ENCODE results near the gene NEXMIF. TPM values are rescaled to one million over a fixed set of nuclear protein-coding genes. Genes with fewer than 3 reads are reported as not detected.
"Not testable (repeated sequence)": the region's sequence is repeated elsewhere in the genome, so short reads cannot be mapped to it uniquely, and the experiment has no call there.

Gene NEXMIF
- 1 to 10 TPM; 2.1 to 3.2 (median 2.2) TPM for polyA plus RNA-seq (ENCODE audit: insufficient read length in 3 of 3)
- long read RNA-seq, donor 1 = 0 reads
- long read RNA-seq, donor 2 = 0 reads
- long read RNA-seq, donor 3 = 0 reads
- long read RNA-seq, donor 4 = 0 reads
- long read RNA-seq, donor 5 = 0 reads
- long read RNA-seq, donor 6 = 0 reads
- long read RNA-seq, donor 7, full-length matches to known transcripts = 1 of 1 reads
- long read RNA-seq, donor 7, partial matches to known transcripts = 0 of 1 reads
- long read RNA-seq, donor 7, other reads (novel, unspliced or antisense) = 0 of 1 reads
- long read RNA-seq, donor 8 = 0 reads
- long read RNA-seq, donor 9 = 0 reads
- long read RNA-seq, donor 10 = 0 reads
- long read RNA-seq, donor 11 = 0 reads
- long read RNA-seq, donor 12 = 0 reads
- long read RNA-seq, donor 13 = 0 reads
- long read RNA-seq, donor 14, full-length matches to known transcripts = 1 of 1 reads
- long read RNA-seq, donor 14, partial matches to known transcripts = 0 of 1 reads
- long read RNA-seq, donor 14, other reads (novel, unspliced or antisense) = 0 of 1 reads
- long read RNA-seq, donor 15, full-length matches to known transcripts = 1 of 1 reads
- long read RNA-seq, donor 15, partial matches to known transcripts = 0 of 1 reads
- long read RNA-seq, donor 15, other reads (novel, unspliced or antisense) = 0 of 1 reads
- long read RNA-seq, donor 16, full-length matches to known transcripts = 1 of 1 reads
- long read RNA-seq, donor 16, partial matches to known transcripts = 0 of 1 reads
- long read RNA-seq, donor 16, other reads (novel, unspliced or antisense) = 0 of 1 reads

DNA sequence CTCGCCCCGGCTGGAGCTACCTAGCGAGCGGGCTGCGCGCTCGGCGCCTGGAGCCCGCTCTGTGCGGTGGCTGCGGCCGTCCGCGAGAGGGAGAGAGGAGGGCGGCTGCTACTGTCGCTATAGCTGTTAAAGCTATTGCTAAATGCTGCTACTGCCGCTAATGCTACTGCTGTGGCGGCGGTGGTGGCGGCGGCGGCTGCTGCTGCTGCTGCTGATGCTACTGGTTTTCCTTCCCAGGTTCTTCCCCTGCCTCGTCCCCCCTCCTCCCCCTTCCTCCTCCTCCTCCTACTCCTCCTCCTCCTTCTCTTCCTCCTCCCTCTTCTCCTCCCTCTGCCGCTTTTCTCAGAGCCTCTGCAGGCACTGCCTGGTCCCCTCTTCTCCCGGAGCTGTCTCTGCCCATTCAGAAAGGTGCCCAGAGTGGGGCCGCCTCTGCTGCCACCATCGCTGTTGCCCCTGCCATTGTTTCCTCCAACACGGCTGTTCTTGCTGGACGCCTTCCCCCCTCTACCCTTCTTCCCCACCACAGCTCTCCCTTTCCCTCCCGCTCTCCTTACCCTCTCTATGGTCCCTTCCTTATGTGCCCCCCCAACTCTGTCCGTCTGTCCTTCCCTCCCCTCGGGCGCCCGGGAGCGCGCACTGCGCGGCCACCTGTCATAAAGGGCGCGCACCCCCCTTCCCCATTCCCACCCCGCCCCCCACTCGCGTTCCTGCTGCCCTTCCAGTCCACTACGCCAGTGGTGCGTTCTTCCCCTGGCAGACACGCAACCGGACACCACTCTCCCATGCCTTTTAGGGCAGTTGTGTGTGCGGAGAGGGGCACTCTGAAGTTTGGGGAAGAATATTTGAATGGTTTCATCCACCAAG lies at the start of gene NEXMIF:
NEXMIF (minus strand) TSS at position 228 of the 864 bp plus-strand sequence.
- peak; percentile 28 for DNase-seq

DNA sequence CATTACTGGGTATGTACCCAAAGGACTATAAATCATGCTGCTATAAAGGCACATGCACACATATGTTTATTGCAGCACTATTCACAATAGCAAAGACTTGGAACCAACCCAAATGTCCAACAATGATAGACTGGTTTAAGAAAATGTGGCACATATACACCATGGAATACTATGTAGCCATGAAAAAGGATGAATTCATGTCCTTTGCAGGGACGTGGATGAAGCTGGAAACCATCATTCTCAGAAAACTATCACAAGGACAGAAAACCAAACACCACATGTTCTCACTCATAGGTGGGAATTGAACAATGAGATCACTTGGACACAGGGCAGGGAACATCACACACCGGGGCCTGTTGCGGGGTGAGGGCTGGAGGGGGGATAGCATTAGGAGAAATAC lies 36.7 kb upstream of the NEXMIF start:
- not testable (repeated sequence) for DNase-seq

DNA sequence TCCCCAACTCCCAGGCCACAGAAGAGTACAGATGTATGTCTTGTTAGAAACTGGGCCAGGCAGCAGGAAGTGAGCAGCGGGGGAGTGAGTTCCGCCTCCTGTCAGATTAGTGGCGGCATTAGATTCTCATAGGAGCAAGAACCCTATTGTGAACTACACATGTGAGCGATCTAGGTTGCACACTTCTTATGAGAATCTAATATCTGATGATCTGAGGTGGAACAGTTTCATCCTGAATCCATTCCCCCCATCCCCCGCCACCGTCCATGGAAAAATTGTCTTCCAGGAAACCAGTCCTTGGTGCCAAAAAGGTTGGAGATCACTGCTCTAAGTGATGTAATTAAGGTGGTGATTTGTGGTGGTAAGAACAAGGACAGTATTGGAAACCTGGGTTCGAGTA lies 24.5 kb upstream of the NEXMIF start:
- DNase-seq = no peak

DNA sequence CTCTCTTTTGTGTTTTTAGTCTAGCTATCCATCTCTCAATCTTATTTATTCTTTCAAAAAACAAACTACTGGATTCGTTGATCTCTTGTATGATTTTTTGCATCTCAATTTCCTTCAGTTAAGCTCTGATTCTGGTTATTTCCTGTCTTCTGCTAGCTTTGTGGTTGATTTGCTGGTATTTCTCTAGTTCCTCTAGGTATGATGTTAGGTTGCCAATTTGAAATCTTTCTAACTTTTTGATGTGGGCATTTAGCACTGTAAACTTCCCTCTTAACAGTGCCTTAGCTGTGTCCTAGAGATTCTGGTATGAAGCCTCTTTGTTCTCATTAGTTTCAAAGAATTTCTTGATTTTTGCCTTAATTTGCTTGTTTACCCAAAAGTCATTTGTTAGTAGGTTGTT lies 15.2 kb upstream of the NEXMIF start:
- no peak for DNase-seq

DNA sequence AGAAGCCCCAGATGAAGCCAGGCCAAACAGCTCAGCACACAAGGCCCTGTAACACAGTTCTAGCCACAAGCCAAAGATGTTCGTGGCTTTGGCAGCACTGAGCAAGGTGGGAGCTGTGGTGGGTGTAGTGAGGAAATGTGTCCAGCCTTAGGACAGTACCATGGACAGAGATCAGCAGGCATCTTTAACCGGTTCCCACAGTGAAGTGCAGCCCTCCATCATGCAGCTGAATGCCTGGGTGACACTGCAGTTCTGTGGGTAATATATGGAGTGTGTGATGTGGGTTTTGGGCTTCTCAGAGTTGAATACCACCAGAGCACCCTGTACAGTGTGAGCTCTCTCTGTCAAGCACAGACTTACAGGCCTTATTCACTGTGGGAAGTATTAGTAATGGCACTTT lies 6.0 kb upstream of the NEXMIF start:
- peak; percentile 23 for DNase-seq

DNA sequence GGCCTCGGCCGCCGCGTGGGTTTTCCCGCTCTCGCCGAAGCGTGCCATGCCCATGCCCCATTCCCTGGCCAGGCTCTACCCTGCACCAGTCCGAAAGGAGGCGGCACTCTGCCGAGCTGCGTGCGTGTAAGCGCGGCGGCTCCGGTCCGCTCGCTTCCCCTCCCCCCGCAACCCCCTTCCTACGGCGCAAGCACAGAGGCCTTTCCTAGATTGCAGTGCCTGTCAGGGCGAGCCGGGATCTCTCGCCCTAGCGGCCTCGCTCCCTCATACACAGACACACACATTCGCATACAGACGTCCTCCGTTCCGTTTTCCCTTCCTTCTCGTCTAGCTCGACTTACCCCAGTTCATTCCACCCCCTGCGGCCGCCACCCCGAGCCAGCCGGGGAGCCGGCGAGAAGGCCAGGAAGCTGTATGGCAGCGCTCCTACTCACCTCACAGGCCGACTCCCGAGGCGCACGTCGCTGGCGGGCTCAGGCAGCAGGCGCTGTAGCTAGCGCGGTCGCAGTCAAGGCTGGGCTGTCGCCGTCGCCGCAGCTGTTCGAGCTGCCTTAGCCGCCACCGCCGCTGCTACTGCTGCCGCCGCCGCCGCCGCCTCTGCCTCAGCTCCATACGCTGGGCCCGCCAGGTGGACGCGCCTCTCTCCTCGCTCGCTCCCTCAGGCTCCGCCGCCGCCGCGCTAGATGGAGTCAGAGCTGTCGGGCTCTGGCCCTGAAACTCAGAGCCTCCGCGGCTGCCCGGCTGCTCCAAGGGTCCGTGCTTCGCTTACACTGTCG lies 615 bp downstream of the NEXMIF start:
- peak; percentile 31 for DNase-seq

DNA sequence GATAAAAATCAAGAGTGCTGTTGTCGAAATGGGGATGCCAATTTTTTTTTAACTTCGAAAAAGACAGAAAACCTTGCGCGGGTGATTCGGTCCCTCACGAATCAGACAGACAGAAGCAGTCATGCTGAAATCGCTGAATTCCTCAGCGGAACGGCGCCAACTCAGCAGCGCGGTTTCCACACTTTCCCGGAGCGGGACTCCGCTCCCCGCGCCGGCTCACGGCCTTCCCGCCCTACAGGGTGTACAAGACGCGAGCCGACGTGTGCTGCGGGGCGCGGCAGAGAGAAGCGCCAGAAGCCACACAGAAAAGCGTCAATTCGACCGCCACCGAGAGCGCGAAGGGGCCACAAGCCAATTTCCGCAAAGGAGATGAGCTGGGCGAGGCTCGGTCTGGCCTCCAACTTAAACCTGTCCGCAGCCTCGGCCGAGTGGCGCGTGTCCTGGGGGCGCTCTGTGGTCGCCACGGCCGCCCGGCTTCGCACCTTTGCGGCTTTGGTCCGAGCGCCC lies 1.3 kb downstream of the NEXMIF start:
- DNase-seq = no peak

DNA sequence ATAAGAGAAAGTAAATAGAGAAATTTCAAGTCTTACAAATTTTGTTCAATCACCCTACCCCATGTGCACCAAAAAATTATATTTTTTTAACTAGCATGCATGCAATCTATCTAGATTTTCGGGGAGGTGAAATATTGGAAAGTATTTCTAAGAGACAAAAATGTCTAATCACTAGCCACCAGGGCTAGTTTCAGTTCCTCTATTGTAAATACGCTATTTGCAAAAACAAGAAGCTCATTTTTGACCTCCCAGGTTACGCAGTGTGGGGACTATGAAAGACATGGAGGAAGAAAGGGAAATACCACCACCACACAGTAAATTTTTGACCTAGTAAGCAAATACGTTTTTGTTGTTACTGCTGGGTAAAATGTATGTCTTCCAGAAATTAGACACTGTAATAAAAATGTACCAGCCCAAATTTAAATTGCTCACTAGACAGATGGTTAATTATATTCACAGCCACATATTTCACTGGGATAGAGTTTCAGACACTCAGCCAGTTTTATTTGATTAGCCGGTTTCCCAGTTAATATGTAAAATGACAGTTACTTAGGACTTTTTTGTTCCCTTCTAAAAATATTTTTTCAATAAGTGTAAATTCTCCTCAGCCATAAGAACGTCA lies 2.2 kb downstream of the NEXMIF start:
- no peak for DNase-seq

DNA sequence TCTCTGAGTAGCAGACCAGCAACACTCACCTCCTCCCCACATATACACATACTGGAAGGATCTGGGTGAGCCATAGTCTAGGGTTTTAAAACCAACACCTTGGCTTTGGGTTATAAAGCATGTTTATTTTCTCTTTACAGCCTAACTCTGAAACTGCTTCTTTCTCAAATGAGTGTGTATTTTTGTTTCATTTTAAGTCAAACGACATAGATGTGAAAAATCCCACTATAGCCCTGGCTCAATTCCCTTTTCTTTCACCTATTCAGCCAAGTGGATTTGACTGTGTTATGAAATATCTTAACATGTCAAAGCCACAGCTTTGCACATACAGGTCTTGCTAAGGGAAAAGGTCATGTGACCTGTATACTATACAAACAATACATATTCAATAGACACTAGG lies 13.8 kb downstream of the NEXMIF start:
- no peak for DNase-seq

DNA sequence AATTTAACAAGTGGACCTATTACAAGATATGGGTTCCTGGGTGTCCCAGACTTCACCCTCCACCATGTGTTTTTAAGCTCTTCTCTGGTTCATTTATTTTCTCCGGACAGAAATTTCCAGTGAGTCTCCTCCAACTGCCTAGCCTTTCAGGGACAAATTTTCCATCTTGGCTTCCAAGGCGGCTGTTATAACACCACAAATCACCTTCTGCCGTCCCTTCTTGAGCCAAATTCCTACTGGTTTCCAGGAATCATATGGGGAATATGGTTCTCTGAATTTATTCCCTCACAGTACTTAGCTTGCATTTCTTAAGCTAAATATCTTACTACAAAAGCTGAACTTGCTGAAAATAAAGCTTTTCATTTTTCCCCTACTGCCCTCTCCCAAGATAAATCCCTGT lies 18.8 kb downstream of the NEXMIF start:
- DNase-seq = no peak

DNA sequence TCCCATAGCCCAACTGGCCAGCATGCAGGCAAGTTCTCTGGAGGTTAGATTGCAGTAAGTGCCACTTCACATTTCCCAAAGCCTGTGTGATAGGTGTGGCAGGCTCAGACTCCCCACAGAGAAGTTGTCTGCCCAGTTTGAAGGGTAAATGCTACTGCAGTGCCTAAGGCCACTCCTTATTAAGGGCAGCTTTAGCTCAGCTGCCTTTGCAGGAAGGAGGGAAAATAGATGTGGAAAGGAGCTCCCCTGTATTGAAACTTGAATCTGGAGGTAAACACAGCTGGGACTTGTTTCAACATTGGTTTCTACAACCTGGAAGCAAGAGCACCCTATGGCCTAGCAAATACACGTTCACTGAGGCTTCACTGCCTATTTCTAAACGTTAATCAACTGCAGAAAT lies 22.4 kb downstream of the NEXMIF start:
- DNase-seq = no peak

DNA sequence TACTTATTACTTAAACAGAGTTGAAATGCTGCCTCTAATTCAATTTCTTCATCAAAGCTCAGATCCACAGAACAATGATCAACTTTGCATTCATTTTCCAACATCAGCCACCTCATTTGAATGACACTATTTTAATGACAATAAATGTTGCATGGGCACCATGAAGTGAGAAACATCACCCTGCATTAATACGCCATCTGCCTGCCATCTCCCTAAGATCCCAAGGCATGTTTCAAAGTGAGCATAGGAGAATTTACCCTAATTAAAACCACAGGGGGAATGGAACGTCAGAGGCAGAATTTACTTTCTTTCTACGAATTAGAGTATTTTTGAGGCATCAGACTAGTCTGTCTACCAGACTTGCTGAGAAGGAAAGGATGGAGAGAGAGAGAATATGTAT lies 32.7 kb downstream of the NEXMIF start:
- DNase-seq = no peak

DNA sequence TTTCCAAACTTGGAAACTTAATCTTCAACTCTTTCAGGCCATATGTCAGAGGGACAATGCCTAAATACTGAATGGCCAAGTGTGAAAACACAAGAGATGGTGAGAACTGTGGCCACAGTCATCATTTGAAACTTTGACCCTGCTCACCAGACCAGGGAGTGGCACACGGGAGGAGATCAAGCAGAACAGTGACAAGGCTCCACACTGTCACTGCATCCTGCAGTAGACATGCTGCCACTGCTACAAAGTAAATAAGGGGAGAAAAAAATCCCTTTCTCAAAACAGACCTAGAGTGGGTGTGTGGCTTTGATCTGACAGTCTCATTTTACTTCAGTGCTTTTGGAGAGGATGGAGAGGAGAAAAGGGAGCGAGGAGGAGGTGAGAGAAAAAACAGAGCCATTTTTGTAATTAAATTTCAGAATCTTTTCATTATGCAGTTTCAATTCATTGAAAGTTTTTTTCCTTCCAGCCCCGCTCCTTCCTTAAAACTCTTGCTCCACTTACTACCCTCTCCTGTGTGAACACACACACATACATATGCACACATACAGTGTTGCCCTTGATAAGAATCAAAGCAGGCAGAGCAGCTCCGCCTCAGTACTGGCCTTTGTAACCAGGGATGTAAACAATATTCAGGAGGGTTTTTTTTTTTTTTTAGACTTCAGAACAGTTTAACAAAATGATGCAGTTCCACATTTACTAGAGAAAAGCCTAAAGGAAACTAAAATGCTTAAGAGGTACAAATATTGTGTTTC lies 34.4 kb downstream of the NEXMIF start:
- no peak for DNase-seq

DNA sequence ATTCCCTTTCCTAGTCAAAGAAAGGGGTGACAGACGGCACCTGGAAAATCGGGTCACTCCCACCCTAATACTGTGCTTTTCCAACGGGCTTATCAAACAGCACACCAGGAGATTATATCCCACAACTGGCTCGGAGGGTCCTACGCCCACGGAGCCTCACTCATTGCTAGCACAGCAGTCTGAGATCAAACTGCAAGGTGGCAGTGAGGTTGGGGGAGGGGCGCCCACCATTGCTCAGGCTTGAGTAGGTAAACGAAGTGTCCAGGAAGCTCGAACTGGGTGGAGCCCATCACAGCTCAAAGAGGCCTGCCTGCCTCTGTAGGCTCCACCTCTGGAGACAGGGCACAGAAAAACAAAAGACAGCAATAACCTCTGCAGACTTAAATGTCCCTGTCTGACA lies 42.9 kb downstream of the NEXMIF start:
- not testable (repeated sequence) for DNase-seq

DNA sequence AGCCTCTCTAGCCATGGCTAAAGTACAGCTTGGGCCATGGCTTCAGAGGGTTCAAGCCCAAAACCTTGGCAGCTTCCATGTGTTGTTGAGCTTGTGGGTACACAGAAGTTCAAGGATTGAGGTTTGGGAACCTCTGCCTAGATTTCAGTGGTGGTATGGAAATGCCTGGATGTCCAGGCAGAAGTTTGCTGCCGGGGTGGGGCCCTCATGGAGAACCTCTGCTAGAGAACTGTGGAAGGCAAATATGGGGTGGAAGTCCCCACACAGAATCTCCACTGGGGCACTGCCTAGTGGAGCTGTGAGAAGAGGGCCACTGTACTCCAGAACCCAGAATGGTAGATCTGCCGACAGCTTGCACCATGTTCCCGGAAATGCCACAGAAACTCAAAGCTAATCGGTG lies 59.5 kb downstream of the NEXMIF start:
- no peak for DNase-seq

DNA sequence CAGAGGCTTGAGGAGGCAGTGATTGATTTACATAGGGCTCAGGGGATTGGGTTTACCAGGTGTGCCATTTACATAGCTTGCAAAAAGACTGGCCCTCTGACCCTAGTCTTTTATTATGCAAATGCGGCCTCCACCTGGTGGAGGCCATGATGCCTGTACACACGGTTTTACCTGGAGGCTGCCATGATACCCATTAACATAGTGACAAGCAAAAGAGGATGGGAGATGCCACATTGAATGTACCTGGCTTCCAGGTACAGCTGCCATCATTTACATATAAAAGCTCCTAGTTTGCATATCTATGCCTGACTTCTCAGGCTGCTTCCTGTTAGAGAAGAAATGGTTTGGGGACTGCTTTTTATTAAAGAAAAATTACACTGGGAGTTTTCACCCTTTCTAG lies 72.0 kb downstream of the NEXMIF start:
- DNase-seq = no peak

DNA sequence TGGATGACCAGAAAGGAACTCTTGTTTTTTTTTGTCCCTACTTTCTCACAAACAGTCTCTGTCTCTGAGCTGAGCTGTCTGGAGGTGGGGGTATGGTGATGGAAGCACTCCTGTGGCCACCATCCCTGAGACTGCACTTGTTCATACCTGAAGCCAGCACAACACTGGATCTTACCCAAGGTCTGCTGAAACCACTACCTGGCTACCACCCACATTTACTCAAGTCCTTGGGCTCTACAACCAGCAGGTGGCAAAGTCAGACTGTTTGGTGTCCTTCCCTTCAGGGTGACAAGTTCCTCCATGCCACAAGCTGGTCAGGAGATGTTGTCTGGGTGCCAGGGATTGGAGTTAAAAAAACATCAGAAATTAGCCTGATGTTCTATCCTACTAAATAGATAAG lies 89.7 kb downstream of the NEXMIF start:
- no peak for DNase-seq

DNA sequence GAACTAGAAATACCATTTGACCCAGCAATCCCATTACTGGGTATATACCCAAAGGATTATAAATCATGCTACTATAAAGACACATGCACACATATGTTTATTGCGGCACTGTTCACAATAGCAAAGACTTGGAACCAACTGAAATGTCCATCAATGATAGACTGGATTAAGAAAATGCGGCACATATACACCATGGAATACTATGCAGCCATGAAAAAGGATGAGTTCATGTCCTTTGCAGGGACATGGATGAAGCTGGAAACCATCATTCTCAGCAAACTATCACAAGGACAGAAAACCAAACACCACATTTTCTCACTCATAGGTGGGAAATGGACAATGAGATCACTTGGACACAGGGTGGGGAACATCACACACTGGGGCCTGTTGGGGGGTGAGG lies 105.5 kb downstream of the NEXMIF start:
- not testable (repeated sequence) for DNase-seq

DNA sequence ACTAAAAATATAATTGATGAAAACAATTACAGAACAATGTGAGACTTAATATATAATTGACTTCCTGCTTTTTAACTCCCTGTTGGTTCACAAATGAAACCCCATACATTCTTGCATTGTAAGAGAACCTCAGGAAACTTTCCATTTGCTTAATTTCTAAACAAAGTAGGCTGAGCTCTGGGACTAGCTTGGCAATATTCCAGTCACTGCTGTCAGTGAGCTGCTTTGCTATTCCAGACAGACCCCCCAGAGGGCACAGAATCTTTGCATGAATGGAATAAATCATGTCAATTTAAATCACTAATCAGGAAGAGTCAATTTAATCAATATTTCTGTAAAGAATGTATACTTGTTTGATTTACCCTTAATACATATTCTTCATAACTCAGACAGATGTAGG lies 110.6 kb downstream of the NEXMIF start:
- DNase-seq = no peak

DNA sequence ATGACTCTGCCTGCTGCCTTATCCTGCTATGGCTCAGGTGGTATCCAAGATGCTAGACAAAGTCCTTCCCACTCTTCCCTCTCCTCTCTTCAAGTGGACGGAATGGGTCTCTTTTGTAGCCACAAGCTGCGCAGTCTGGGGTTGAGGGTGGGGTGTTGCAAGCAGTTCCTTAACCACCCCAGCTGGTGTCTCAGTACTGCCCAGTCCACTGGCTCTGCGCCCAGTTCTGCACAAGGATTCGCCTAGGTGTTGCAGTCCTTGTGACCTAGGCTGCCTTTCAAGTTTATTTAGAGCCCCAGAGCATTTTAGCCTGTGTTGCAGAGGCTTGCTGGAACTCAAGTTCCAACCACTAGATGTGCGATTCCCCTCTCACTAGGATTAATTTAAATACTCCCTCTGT lies 120.7 kb downstream of the NEXMIF start:
- DNase-seq = no peak
